H1 (cell line): ENCODE measurements around the gene DRAM2. TPM values are rescaled to one million over a fixed set of nuclear protein-coding genes. Genes with fewer than 3 reads are reported as not detected.

ENCODE experiments used
- ASH2L ChIP-seq: fragments of 200-600, 300-600 bp; sonication (generic); IDR thresholded peaks from one replicate; pipeline ENCODE4 v1.7.1; 2017; ENCODE audit warnings: low read length
- BCL11A ChIP-seq, 2 experiments: IDR thresholded peaks; one replicate each; pipeline ENCODE4 v1.6.1; 2011; ENCODE audit warnings: low read depth in 2 of 2, low read length in 2 of 2, mild to moderate bottlenecking in 2 of 2
- CHD1 ChIP-seq: IDR thresholded peaks from 2 replicates; pipeline ENCODE4 v1.6.1; 2012; ENCODE audit warnings: low read depth, low read length, improper control_type of control experiment
- EP300 ChIP-seq, 2 experiments: IDR thresholded peaks; 1 replicate in 1 of 2; 2 replicates in 1 of 2; pipeline ENCODE4 v1.6.1; 2011 to 2012; ENCODE audit warnings: low read depth in 2 of 2, low read length in 2 of 2, mild to moderate bottlenecking in 2 of 2, borderline replicate concordance in 1 of 2, inconsistent platforms in 1 of 2, moderate library complexity in 1 of 2
- FOSL1 ChIP-seq: IDR thresholded peaks from 2 replicates; pipeline ENCODE4 v1.6.1; 2011; ENCODE audit warnings: mild to moderate bottlenecking, low read depth, low read length, moderate library complexity; ENCODE audit not compliant: insufficient read depth
- GABPA ChIP-seq: IDR thresholded peaks from 2 replicates; pipeline ENCODE4 v1.6.1; 2011; ENCODE audit warnings: mild to moderate bottlenecking, low read length, moderate library complexity, borderline replicate concordance; ENCODE audit not compliant: insufficient read depth
- KDM4A ChIP-seq: IDR thresholded peaks from one replicate; pipeline ENCODE4 v1.7.1; 2012; ENCODE audit warnings: low read depth, mild to moderate bottlenecking, moderate library complexity, low read length, inconsistent platforms; ENCODE audit not compliant: severe bottlenecking
- KDM5A ChIP-seq: fragments of 200-600 bp; IDR thresholded peaks from 2 replicates; pipeline ENCODE4 v1.7.1; 2012; ENCODE audit warnings: mild to moderate bottlenecking, low read length, inconsistent platforms, mixed read lengths
- MAFK ChIP-seq: IDR thresholded peaks from 2 replicates; pipeline ENCODE4 v1.6.1; 2012; ENCODE audit warnings: low read depth, mild to moderate bottlenecking, improper control_type of control experiment, low read length
- SAP30 ChIP-seq: fragments of 300-600 bp; sonication (generic); IDR thresholded peaks from 2 replicates; pipeline ENCODE4 v1.7.1; 2012; ENCODE audit warnings: low read length, moderate library complexity, mild to moderate bottlenecking, inconsistent platforms; ENCODE audit not compliant: insufficient read depth, insufficient replicate concordance
- polyA plus RNA-seq, 7 experiments: library from polyadenylated mRNA; depleted of rRNA in 3 of 7; stranded (reverse) in 5 of 7; unstranded in 2 of 7; fragments of >200 nt in 5 of 7; fragments of 200-250 nt in 2 of 7; gene quantifications; 1 replicate in 5 of 7; 2 replicates in 1 of 7; 4 replicates in 1 of 7; pipeline versions ENCODE4 v1.2.1 to v1.2.3, GENCODE V29; 2011 to 2013; ENCODE audit warnings: missing spikeins in 2 of 7, mixed read lengths in 2 of 7
- total RNA-seq: library from RNA; stranded (reverse); fragmentation: NEBNext Ultra II Directional; extraction: Animal tissue kit (Norgen Biotek cat#: 25700); gene quantifications from 2 replicates; pipeline ENCODE4 v1.2.1, GENCODE V29; 2021

DRAM2 gene
- total and polyA plus RNA-seq, 2 of the 8 experiments (the other 6 are each of a cell fraction or from before 2014, with no cell fraction given), result 35.2 to 68.2 TPM

DNA sequence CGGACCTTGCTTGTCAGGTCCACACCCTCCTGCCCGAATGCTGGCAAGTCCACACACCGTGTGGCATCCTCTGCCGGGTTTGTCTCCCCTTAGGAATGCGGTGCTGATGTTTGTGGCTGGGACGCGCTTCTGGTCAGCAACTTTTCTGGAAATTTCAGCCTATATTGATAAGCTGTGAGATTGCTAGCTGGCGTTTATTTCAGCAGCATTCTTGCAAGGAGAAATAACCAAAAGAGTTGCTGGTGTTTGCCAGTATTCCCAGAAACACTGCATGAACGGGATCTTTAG is 731 bp upstream of the DRAM2 start (continued):
- TF ChIP-seq FOSL1, result no peak
- TF ChIP-seq ASH2L, result no peak
- no peak for TF ChIP-seq CHD1
- no peak for TF ChIP-seq BCL11A (IDR thresholded peaks at IDR 0.05; ENCODE audit: low read depth in 2 of 2, low read length in 2 of 2)
- TF ChIP-seq SAP30, result no peak
- no peak for TF ChIP-seq EP300 (IDR thresholded peaks at IDR 0.05; ENCODE audit: borderline replicate concordance in 1 of 2, low read depth in 2 of 2, low read length in 2 of 2)
- no peak for TF ChIP-seq KDM5A
- peak; percentile 0 for TF ChIP-seq KDM4A
- no peak for TF ChIP-seq GABPA
- no peak for TF ChIP-seq MAFK
